ENCODE data around the gene KISS1. TPM values are rescaled to one million over a fixed set of nuclear protein-coding genes. Genes with fewer than 3 reads are reported as not detected.

KISS1 gene
- polyA plus RNA-seq, 1 of the 3 experiments (the other 2 are of a cell fraction), result 0.10 TPM

DNA sequence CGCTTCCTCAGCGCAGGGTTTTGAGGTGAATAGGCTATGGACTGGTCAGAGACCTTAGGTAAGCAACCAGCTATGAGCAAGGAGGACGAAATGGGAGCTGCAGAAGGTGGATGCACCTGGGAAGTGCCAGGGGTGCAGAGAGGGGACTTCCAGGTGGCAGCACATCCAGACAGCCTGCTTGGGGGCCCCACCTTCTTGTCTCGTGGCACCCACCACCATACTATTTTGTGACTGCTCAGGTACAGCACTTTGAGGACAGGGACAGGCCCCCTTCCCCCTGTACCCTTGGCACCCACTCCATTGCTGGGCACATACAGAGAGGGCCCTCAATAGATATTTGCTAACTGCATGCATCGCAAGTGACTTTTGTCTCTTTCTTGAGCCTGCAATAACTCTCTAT lies 777 bp upstream of the KISS1 start:
- TF ChIP-seq, protein P1, sequence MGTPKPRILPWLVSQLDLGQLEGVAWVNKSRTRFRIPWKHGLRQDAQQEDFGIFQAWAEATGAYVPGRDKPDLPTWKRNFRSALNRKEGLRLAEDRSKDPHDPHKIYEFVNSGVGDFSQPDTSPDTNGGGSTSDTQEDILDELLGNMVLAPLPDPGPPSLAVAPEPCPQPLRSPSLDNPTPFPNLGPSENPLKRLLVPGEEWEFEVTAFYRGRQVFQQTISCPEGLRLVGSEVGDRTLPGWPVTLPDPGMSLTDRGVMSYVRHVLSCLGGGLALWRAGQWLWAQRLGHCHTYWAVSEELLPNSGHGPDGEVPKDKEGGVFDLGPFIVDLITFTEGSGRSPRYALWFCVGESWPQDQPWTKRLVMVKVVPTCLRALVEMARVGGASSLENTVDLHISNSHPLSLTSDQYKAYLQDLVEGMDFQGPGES (IDR thresholded peaks at IDR 0.05; ENCODE audit: low read depth, low read length), result no peak
- TF ChIP-seq EZH2phosphoT487 (IDR thresholded peaks at IDR 0.05; ENCODE audit: borderline replicate concordance, low read depth) (no peak), MEF2A (IDR thresholded peaks at IDR 0.05; ENCODE audit: borderline replicate concordance, low read depth) (no peak), FOSL2 (IDR thresholded peaks at IDR 0.05; ENCODE audit: borderline replicate concordance, low read depth) (no peak), GATA2 (CRISPR knock-in tag; IDR thresholded peaks at IDR 0.05) (no peak), EP300 (IDR thresholded peaks at IDR 0.05; ENCODE audit: borderline replicate concordance in 1 of 2, low read depth in 1 of 2, low read length in 1 of 2) (no peak), CHD2 (IDR thresholded peaks at IDR 0.05; ENCODE audit: low read length, partially characterized antibody) (no peak), SIN3A (IDR thresholded peaks at IDR 0.05; ENCODE audit: borderline replicate concordance, low read depth, low read length) (no peak), RFX5 (IDR thresholded peaks at IDR 0.05; ENCODE audit: low read length) (no peak), ELF1 (IDR thresholded peaks at IDR 0.05) (no peak), TAF1 (IDR thresholded peaks at IDR 0.05; ENCODE audit: borderline replicate concordance, low read depth, low read length) (no peak), SMC3 (IDR thresholded peaks at IDR 0.05; ENCODE audit: low read depth, low read length) (no peak), NFIC (IDR thresholded peaks at IDR 0.05; ENCODE audit: borderline replicate concordance) (no peak), FOXJ3 (CRISPR knock-in tag; IDR thresholded peaks at IDR 0.05) (no peak), FOXM1 (IDR thresholded peaks at IDR 0.05; ENCODE audit: low read depth) (no peak)
- TF ChIP-seq, protein P2, sequence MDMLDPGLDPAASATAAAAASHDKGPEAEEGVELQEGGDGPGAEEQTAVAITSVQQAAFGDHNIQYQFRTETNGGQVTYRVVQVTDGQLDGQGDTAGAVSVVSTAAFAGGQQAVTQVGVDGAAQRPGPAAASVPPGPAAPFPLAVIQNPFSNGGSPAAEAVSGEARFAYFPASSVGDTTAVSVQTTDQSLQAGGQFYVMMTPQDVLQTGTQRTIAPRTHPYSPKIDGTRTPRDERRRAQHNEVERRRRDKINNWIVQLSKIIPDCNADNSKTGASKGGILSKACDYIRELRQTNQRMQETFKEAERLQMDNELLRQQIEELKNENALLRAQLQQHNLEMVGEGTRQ (IDR thresholded peaks at IDR 0.05; ENCODE audit: borderline replicate concordance, low read depth, low read length), result no peak
- TF ChIP-seq, protein P3, sequence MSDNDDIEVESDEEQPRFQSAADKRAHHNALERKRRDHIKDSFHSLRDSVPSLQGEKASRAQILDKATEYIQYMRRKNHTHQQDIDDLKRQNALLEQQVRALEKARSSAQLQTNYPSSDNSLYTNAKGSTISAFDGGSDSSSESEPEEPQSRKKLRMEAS (IDR thresholded peaks at IDR 0.05; ENCODE audit: low read depth), result no peak
- H2AFZ ChIP-seq (ENCODE audit: low read depth), result no peak overlapping the region

More for the DNA sequence above, 777 bp upstream of the KISS1 start:
- no peak overlapping the region for H3K9ac ChIP-seq
- H3K79me2 ChIP-seq (ENCODE audit: insufficient read depth), result no peaks in the 10 kb centered on the region
- ChIA-PET CTCF (interaction anchor here (1.5 to 2.4 kb wide), 2 partner anchors 10 to 167 kb away, joined by 3 to 22 read pairs; no protein-coding TSS in a partner anchor), POLR2A (no interaction called here)
- WGBS (ENCODE audit: low lambda C conversion rate), result 87% methylated on average over 4 of the region's 5 CpGs
- H3K27me3 ChIP-seq (ENCODE audit: insufficient read depth), result no peaks in the 10 kb centered on the region
- H3K9me3 ChIP-seq, result no peaks in the 10 kb centered on the region
- no peaks in the 10 kb centered on the region for H3K36me3 ChIP-seq (replicated peaks in 1 of 2; ENCODE audit: control insufficient read depth in 1 of 2, insufficient read depth in 2 of 2, low read length in 1 of 2)
- no peak for DNase-seq
- no peaks in the 10 kb centered on the region for H4K20me1 ChIP-seq (ENCODE audit: insufficient read depth)
- H3K27ac ChIP-seq (ENCODE audit: low read depth in 2 of 2, low read length in 1 of 2), result no peak overlapping the region
- no peak overlapping the region for H3K4me2 ChIP-seq
- no peak overlapping the region for H3K4me3 ChIP-seq (ENCODE audit: low read depth in 2 of 2, low read length in 1 of 2)
- peaks cover 2 to 26% of the 10 kb centered on the region in 2 experiments; a peak in 2 of 4 replicates for H3K4me1 ChIP-seq (ENCODE audit: control insufficient read depth in 1 of 2, insufficient read depth in 2 of 2, low read depth in 1 of 2, low read length in 1 of 2)
- H3K9me2 ChIP-seq, result no peaks in the 10 kb centered on the region
- H3F3A ChIP-seq (replicated peaks; ENCODE audit: insufficient read depth), result no peaks in the 10 kb centered on the region

All from SK-N-SH (cell line).